ENCODE results near the gene MPG.

Gene MPG

GRCh38 chr16:89391-90302 is 11.6 kb downstream of the MPG start:
- TF ChIP-seq, protein P1, sequence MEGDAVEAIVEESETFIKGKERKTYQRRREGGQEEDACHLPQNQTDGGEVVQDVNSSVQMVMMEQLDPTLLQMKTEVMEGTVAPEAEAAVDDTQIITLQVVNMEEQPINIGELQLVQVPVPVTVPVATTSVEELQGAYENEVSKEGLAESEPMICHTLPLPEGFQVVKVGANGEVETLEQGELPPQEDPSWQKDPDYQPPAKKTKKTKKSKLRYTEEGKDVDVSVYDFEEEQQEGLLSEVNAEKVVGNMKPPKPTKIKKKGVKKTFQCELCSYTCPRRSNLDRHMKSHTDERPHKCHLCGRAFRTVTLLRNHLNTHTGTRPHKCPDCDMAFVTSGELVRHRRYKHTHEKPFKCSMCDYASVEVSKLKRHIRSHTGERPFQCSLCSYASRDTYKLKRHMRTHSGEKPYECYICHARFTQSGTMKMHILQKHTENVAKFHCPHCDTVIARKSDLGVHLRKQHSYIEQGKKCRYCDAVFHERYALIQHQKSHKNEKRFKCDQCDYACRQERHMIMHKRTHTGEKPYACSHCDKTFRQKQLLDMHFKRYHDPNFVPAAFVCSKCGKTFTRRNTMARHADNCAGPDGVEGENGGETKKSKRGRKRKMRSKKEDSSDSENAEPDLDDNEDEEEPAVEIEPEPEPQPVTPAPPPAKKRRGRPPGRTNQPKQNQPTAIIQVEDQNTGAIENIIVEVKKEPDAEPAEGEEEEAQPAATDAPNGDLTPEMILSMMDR (IDR thresholded peaks at IDR 0.05; ENCODE audit: low read depth, low read length), result no peak
- no peak overlapping the region for H3K4me3 ChIP-seq (ENCODE audit: low read depth, low read length)

- TF ChIP-seq, protein P1 (IDR thresholded peaks at IDR 0.05; ENCODE audit: low read depth, low read length), result no peak
- no peak overlapping the region for H3K4me3 ChIP-seq (ENCODE audit: low read depth, low read length)
Measured at GRCh38 chr16:91484-91883, 13.5 kb downstream of the MPG start.

DNA sequence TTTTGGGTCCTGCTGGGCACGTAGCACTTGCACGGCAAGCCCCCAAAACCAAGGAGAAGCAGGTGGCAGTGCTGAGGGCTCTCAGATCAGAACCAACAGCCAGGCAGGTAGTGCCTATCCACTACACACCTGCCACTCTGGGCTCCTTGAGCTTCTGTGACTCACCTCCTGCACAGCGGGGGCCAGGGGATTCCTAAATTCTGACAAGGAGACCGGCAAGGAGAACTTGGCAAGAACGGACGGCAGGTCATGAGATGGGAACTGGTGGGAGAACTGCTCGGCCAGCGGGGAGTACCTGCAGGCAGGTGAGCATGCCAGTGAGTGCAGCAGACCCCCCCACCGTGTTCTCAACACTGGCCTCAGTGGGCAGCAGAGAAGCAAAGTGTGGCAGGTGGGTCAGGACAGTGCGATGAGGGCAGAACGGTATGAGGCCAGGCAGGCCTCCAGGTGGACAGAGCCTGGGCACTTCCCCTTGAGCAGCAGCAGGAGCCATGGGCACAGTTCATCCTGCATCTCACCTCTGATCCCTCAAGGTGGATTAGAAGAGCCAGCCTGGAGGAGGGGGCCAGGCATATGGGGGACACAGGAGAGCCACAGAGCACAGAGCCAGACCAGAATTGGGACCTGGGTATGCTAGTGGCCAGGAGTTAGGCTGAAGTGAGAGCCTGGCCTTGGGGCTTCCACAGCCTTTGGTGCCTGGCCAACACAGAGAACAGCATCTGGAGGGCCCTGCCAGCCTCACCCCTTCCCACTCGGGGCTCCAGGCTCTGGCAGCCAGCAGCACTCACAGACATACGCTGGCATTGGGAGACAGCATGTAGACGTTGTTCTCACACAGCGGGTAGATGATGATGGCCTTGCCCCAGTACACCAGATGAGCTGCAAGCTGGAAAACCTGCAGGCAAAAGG is 14.7 kb downstream of the MPG start:
- TF ChIP-seq, protein P1 (IDR thresholded peaks at IDR 0.05; ENCODE audit: low read depth, low read length), result no peak
- no peak overlapping the region for H3K4me3 ChIP-seq (ENCODE audit: low read depth, low read length)

GRCh38 chr16:94918-95265 is 16.9 kb downstream of the MPG start:
- TF ChIP-seq, protein P1 (IDR thresholded peaks at IDR 0.05; ENCODE audit: low read depth, low read length), result no peak

DNA sequence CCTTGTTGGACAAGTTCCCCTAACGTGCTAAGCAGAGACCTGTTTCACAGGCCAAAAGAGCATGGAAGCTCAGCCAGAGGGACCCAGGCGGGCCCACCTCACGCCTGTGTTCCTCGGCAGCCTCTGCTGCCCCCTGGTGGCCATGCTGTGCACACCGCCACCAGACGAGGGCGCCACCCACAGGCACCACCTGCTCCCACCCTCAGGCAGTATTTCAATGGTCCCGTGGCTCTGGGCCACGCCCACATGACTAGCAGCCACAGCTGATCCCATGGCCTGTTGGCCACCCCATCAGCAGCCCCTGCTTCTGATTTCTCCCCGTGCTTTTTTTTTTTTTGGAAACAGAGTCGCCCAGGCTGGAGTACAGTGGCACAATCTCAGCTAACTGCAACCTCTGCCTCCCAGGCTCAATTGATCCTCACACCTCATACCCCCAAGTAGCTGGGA is 18.9 kb downstream of the MPG start:
- H3K4me3 ChIP-seq (ENCODE audit: low read depth, low read length), result no peak overlapping the region
- TF ChIP-seq, protein P1 (IDR thresholded peaks at IDR 0.05; ENCODE audit: low read depth, low read length), result peak; percentile 98

More at GRCh38 chr16:94918-95265, 16.9 kb downstream of the MPG start:
- H3K4me3 ChIP-seq (ENCODE audit: low read depth, low read length), result no peak overlapping the region

DNA sequence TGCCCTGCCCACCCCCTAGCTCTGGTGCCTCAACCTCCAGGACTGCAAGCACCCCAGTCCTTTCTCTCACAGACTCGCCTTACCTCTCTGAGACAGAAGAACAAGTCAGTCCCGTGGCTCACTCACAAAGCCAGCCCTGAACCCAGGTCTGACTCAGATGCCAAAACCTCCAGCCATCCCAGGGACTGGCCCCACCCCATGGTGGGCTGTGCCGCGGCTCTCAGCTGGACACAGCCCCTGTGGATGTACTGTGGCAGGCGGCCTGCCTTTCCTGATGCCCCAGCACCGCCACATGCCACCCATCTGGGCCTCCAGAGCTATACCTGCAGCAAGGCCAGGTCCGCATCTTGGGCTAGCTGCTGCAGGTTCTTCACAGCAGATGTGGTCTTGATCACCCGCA is 19.8 kb downstream of the MPG start:
- H3K4me3 ChIP-seq (ENCODE audit: low read depth, low read length), result no peak overlapping the region
- TF ChIP-seq, protein P1 (IDR thresholded peaks at IDR 0.05; ENCODE audit: low read depth, low read length), result no peak

Data from WI38 (cell line).